Smooth muscle cell (in vitro differentiated cells): Measurements from ENCODE around the gene ZNF343. TPM values are rescaled to one million over a fixed set of nuclear protein-coding genes. Genes with fewer than 3 reads are reported as not detected.

Experiments
- DNase-seq: peaks from one replicate; lab custom pipeline; 2025; ENCODE audit not compliant: unreplicated experiment; lab: John Stamatoyannopoulos, UW
- H2AFZ ChIP-seq: fragments of 200-600 bp; sonication (generic); 2 replicates; pipeline ENCODE4 v1.6.0; 2016; ENCODE audit warnings: antibody characterized with exemption, low read depth, mild to moderate bottlenecking
- H3F3A ChIP-seq: fragments of 200-600 bp; sonication (generic); 2 replicates; pipeline ENCODE4 v1.6.0; 2017; ENCODE audit warnings: antibody characterized with exemption, low read depth
- H3K27ac ChIP-seq: fragments of 200-600 bp; sonication (generic); 2 replicates; pipeline ENCODE4 v1.5.1; 2016; ENCODE audit warnings: low read depth, mild to moderate bottlenecking
- H3K27me3 ChIP-seq: fragments of 200-600 bp; sonication (generic); 2 replicates; pipeline ENCODE4 v1.6.1; 2016; ENCODE audit warnings: low read depth, mild to moderate bottlenecking
- H3K36me3 ChIP-seq: fragments of 200-600 bp; sonication (generic); 2 replicates; pipeline ENCODE4 v1.5.1; 2016; ENCODE audit warnings: low read depth
- H3K4me1 ChIP-seq: fragments of 200-600 bp; sonication (generic); 2 replicates; pipeline ENCODE4 v1.5.1; 2016; ENCODE audit warnings: low read depth
- H3K4me2 ChIP-seq: fragments of 200-600 bp; sonication (generic); 2 replicates; pipeline ENCODE4 v1.6.0; 2016; ENCODE audit warnings: mild to moderate bottlenecking
- H3K4me3 ChIP-seq: fragments of 200-600 bp; sonication (generic); 2 replicates; pipeline ENCODE4 v1.5.1; 2016; ENCODE audit warnings: mild to moderate bottlenecking
- H3K79me2 ChIP-seq: fragments of 200-600 bp; sonication (generic); 2 replicates; pipeline ENCODE4 v1.6.0; 2016; ENCODE audit warnings: low read depth, mild to moderate bottlenecking
- H3K9ac ChIP-seq: fragments of 200-600 bp; sonication (generic); 2 replicates; pipeline ENCODE4 v1.6.0; 2016; ENCODE audit warnings: low read depth
- H3K9me3 ChIP-seq: fragments of 200-600 bp; sonication (generic); replicated peaks from 2 replicates; pipeline ENCODE4 v1.5.1; 2016; ENCODE audit warnings: low read depth
- H4K20me1 ChIP-seq: fragments of 200-600 bp; sonication (generic); 2 replicates; pipeline ENCODE4 v1.6.0; 2016; ENCODE audit warnings: low read depth
- WGBS: methylation state at CpG from one replicate; pipeline ENCODE4 v1.1.7; 2016; ENCODE audit warnings: low lambda C conversion rate; 5-methylcytosine and 5-hydroxymethylcytosine counted together
- polyA plus RNA-seq: library from polyadenylated mRNA; unstranded; fragments of >200 nt; fragmentation: Nextera tagmentation; extraction: Ambion mirVana; gene quantifications from 2 replicates; pipeline ENCODE4 v1.2.1, GENCODE V29; 2016
- total RNA-seq: library from RNA; depleted of rRNA; stranded (reverse); fragments of >200 nt; gene quantifications from 2 replicates; pipeline ENCODE4 v1.2.3, GENCODE V29; 2014
- TF ChIP-seq, protein P1 (sequence below): fragments of 200-600 bp; sonication (generic); IDR thresholded peaks from 2 replicates; pipeline ENCODE4 v1.5.1; 2017; ENCODE audit warnings: borderline replicate concordance, mild to moderate bottlenecking, antibody characterized with exemption; ENCODE audit not compliant: insufficient read depth, poor library complexity, severe bottlenecking

ZNF343 gene
- total and polyA plus RNA-seq, 2 experiments from 2014 or later, result 2.3 to 5.0 TPM

DNA sequence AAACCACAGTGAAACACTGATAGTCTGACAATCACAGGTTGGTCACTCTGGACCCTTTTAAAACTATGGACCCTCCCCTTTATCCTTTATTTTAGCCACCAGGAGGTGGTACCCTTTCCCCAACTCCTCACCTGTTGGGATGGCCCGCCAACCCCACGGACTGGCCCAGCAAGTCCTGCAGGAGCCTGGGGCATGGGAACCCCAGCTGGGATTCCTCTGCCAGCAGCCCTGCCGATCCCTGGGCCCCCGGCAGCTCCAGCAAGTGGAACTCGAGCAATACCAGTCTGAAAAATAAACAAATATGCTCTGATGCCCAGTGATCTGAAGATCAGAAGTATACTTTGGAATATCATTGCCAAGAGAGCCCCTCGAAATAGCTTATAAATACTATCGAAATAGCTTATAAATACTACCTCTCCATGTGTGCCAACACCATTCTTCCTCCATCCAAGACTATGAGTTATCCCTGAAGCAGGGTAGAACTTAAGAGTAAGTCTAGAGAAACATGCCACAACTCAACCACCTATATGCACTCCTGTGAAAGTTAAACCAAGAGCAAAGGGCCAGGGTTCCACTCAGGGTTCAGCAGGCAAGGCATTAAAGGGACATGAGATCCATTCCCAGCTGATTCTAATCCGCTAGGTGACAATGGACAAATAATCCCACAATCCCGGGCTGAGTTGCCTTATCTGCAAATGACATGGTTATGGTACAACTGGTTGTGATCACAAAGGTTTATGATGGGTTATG, 44.9 kb downstream of the ZNF343 start:
- H3K27me3 ChIP-seq, result no peaks in the 10 kb centered on the region
- no peak for DNase-seq
- H3K9ac ChIP-seq, result no peak overlapping the region
- peaks cover 29% of the 10 kb centered on the region for H3K79me2 ChIP-seq
- peaks cover 90% of the 10 kb centered on the region for H4K20me1 ChIP-seq
- no peak overlapping the region for H3K4me3 ChIP-seq
- H3F3A ChIP-seq, result peaks cover 29% of the 10 kb centered on the region
- H3K4me1 ChIP-seq, result peaks cover 5% of the 10 kb centered on the region
- H3K36me3 ChIP-seq, result peaks cover 37% of the 10 kb centered on the region
- no peak overlapping the region for H3K27ac ChIP-seq
- no peaks in the 10 kb centered on the region for H3K9me3 ChIP-seq
- TF ChIP-seq, protein P1, sequence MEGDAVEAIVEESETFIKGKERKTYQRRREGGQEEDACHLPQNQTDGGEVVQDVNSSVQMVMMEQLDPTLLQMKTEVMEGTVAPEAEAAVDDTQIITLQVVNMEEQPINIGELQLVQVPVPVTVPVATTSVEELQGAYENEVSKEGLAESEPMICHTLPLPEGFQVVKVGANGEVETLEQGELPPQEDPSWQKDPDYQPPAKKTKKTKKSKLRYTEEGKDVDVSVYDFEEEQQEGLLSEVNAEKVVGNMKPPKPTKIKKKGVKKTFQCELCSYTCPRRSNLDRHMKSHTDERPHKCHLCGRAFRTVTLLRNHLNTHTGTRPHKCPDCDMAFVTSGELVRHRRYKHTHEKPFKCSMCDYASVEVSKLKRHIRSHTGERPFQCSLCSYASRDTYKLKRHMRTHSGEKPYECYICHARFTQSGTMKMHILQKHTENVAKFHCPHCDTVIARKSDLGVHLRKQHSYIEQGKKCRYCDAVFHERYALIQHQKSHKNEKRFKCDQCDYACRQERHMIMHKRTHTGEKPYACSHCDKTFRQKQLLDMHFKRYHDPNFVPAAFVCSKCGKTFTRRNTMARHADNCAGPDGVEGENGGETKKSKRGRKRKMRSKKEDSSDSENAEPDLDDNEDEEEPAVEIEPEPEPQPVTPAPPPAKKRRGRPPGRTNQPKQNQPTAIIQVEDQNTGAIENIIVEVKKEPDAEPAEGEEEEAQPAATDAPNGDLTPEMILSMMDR, result no peak
- H3K4me2 ChIP-seq, result no peak overlapping the region
- H2AFZ ChIP-seq, result no peak overlapping the region
- WGBS, result 93% methylated on average over 9 of the region's 9 CpGs

- Histone ChIP-seq H3F3A (peaks cover 29% of the 10 kb centered on the region), H3K9ac (no peak overlapping the region), H3K4me1 (no peaks in the 10 kb centered on the region), H3K27me3 (no peaks in the 10 kb centered on the region), H3K79me2 (peaks cover 16% of the 10 kb centered on the region), H3K27ac (no peak overlapping the region), H3K4me2 (no peak overlapping the region), H4K20me1 (peaks cover 77% of the 10 kb centered on the region), H3K36me3 (peaks cover 37% of the 10 kb centered on the region), H2AFZ (no peak overlapping the region), H3K4me3 (no peak overlapping the region), H3K9me3 (no peaks in the 10 kb centered on the region)
- TF ChIP-seq, protein P1, result no peak
- no peak for DNase-seq
- 97% methylated on average over 3 of the region's 3 CpGs for WGBS
These were observed 46.2 kb downstream of the ZNF343 start for GRCh38 chr20:2462484-2462883.

DNA sequence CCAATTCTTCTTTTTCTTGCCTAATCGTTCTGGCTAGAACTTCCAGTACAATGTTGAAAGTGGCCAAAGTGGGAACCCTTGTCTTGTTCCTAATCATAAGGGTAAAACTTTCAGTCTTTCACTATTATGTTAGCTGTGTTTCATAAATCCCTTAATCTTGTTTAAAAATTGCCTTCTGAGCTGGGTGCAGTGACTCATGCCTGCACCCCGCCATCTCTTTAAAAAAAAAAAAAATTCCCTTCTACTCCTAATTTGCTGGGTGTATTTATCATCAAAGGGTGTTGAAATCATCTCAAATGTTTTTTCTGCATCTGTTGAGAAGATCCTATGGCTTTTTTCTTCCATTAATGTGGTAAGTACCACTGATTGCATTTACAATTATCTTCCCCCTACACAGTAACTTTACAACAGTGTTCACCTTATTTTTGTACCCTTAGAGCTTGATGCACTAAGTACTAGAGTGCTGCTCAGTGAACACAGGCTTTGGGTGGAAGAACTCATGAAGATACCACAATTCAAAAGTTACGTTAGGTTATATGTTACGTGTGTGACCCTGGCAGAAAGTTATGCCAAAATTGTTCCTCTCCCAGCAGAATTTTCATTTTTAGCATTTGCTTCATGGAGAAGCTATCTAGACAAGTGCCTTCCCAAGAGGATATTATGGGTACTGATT, 47.8 kb downstream of the ZNF343 start:
- peaks cover 34% of the 10 kb centered on the region for H3K36me3 ChIP-seq

More for the DNA sequence above, 47.8 kb downstream of the ZNF343 start:
- Histone ChIP-seq H3K27ac (no peak overlapping the region), H3K4me1 (no peaks in the 10 kb centered on the region), H3F3A (peaks cover 25% of the 10 kb centered on the region), H3K4me3 (no peak overlapping the region), H3K4me2 (no peak overlapping the region), H4K20me1 (peaks cover 61% of the 10 kb centered on the region), H3K27me3 (no peaks in the 10 kb centered on the region), H3K79me2 (peaks cover under 1% of the 10 kb centered on the region), H3K9me3 (no peaks in the 10 kb centered on the region), H2AFZ (no peak overlapping the region), H3K9ac (no peak overlapping the region)
- TF ChIP-seq, protein P1, result no peak
- WGBS, result 74% methylated on average over 4 of the region's 4 CpGs
- DNase-seq, result no peak
